Heart left ventricle (tissue), 16 donors: ENCODE results near the gene VWA8. TPM values are rescaled to one million over a fixed set of nuclear protein-coding genes. Genes with fewer than 3 reads are reported as not detected.

Source experiments
- ATAC-seq, 4 donors: fragments of 200-7000 bp; cut with Tn5 transposase; one replicate each; pipeline ENCODE4 v1.9.1; 2020 to 2022; ENCODE audit warnings: moderate library complexity in 4 of 4, mild to moderate bottlenecking in 3 of 4, moderate number of reproducible peaks in 1 of 4
- DNase-seq, 5 donors: peaks; one replicate each; pipeline ENCODE4 v3.0.0-alpha.2; 2020
- H3K27ac ChIP-seq, 12 donors: fragments of 200-600 bp; sonication (generic) in 4 of 12; one replicate each; pipeline versions ENCODE4 v1.5.0 to v1.8.0; 2016 to 2022; ENCODE audit warnings: mild to moderate bottlenecking in 2 of 12
- H3K27me3 ChIP-seq, 9 donors: fragments of 200-600 bp; sonication (generic) in 2 of 9; one replicate each; pipeline versions ENCODE4 v1.5.1 to v1.8.0; 2016 to 2022; ENCODE audit warnings: mild to moderate bottlenecking in 3 of 9
- H3K36me3 ChIP-seq, 9 donors: fragments of 200-600 bp; sonication (generic) in 2 of 9; one replicate each; pipeline versions ENCODE4 v1.5.0 to v1.8.0; 2018 to 2022; ENCODE audit warnings: mild to moderate bottlenecking in 2 of 9
- H3K4me1 ChIP-seq, 12 donors: fragments of 200-600 bp; sonication (generic) in 4 of 12; one replicate each; pipeline versions ENCODE4 v1.5.0 to v1.8.0; 2016 to 2022; ENCODE audit warnings: mild to moderate bottlenecking in 3 of 12
- H3K4me3 ChIP-seq, 12 donors: fragments of 200-600 bp; sonication (generic) in 4 of 12; one replicate each; pipeline versions ENCODE4 v1.5.0 to v1.8.0; 2017 to 2022; ENCODE audit warnings: mild to moderate bottlenecking in 9 of 12, moderate library complexity in 4 of 12
- H3K9me3 ChIP-seq, 12 donors: fragments of 200-600 bp; sonication (generic) in 4 of 12; one replicate each; pipeline versions ENCODE4 v1.5.0 to v1.8.0; 2016 to 2022; ENCODE audit warnings: mild to moderate bottlenecking in 1 of 12
- POLR2A ChIP-seq, 2 donors: fragments of 450-650 bp; IDR thresholded peaks; one replicate each; pipeline ENCODE4 v1.6.1; 2017; ENCODE audit warnings: antibody characterized with exemption in 2 of 2, mild to moderate bottlenecking in 2 of 2, moderate library complexity in 2 of 2
- WGBS, 4 donors: extraction: QIAGEN DNeasy Blood & Tissue Kit in 2 of 4; methylation state at CpG; one replicate each; pipeline versions ENCODE4 v1.1.5 to v1.1.7; 2013 to 2018; 5-methylcytosine and 5-hydroxymethylcytosine counted together
- intact Hi-C, 10 donors: fragments of 100-400 bp; cut with DNase I; formaldehyde crosslinking; loops; one replicate each; pipeline versions ENCODE4 v1.11.1 to v1.14.2; 2022
- polyA plus RNA-seq, 2 donors: library from polyadenylated mRNA; stranded (reverse); fragments of 200-250 nt; gene quantifications; one replicate each; pipeline ENCODE4 v1.2.3, GENCODE V29; 2013
- total RNA-seq, 9 donors: library from RNA; depleted of rRNA in 2 of 9; stranded (reverse); fragments of >200 nt in 2 of 9; fragmentation: NEBNext Ultra II Directional in 3 of 9; extraction: Animal tissue kit (Norgen Biotek cat#: 25700) in 3 of 9; gene quantifications; one replicate each; pipeline versions ENCODE4 v1.1.0 to v1.2.4, GENCODE V29; 2016 to 2023
- TF ChIP-seq, protein P1 (sequence below), 12 donors: fragments of 200-600 bp; sonication (generic) in 4 of 12; IDR thresholded peaks; one replicate each; pipeline versions ENCODE4 v1.5.0 to v1.8.0; 2018 to 2022; ENCODE audit warnings: antibody characterized with exemption in 12 of 12, mild to moderate bottlenecking in 5 of 12
- donor health status: ischemic (EF 13 %, LVEDD 7.1; RV severe dilation, severe dysfunction).
- donor health status: healthy with polysubstance abuse.
- donor health status: DM: no; HTN: yes; CAD: no.
- donor health status: DM: no; HTN: no; CAD: no.
- donor health status: ischemic (EF 25% LVEDD 6.9; RV normal size, moderate dysfunction).
- donor health status: ischemic (EF 25% LVEDD 5.7; RV mildly dilated, moderate dysfunction).
- donor health status: healthy.
- donor health status: DM: yes; HTN: yes; CAD: no.
- donor health status: ischemic (EF 35%, LVEDD 5.7; RV mildly dilated, moderate dysfunction).
- donor health status: nonischemic (EF 11% LVEDD 7.7; RV severe dilation, severe dysfunction).
- donor health status: DM: yes; HTN: yes; CAD: no.
- donor health status: PGD.
- donor health status: ischemic (EF 29% LVEDD 5.4; RV normal size, mild dysfunction).
- donor health status: nonischemic (EF 23%, LVEDD 6.1; RV moderate dilation, normal function).

VWA8 gene
- total and polyA plus RNA-seq, 11 donors = 12.1 to 64.1 (median 41.8) TPM

GRCh38 chr13:41609828-41610227 lies 351.1 kb downstream of the VWA8 start:
- Histone ChIP-seq H3K27me3 (no peaks in the 10 kb centered on the region), H3K9me3 (no peaks in the 10 kb centered on the region), H3K4me3 (no peak overlapping the region), H3K27ac (peak overlapping the region; percentile 14 to 90 (median 67)), H3K36me3 (peaks cover 0 to 62% (median 41%) of the 10 kb centered on the region in 9 donors), H3K4me1 (peaks cover 10 to 43% (median 29%) of the 10 kb centered on the region in 12 donors)
- intact Hi-C loops = loop anchor here in 6 of 10 donors (2.0 to 10.0 kb wide), 6 partner anchors 37 to 153 kb away; partner anchors contain the start of gene RGCC (in 1 of the 6)
- TF ChIP-seq POLR2A (IDR thresholded peaks at IDR 0.05) = no peak
- TF ChIP-seq, protein P1, sequence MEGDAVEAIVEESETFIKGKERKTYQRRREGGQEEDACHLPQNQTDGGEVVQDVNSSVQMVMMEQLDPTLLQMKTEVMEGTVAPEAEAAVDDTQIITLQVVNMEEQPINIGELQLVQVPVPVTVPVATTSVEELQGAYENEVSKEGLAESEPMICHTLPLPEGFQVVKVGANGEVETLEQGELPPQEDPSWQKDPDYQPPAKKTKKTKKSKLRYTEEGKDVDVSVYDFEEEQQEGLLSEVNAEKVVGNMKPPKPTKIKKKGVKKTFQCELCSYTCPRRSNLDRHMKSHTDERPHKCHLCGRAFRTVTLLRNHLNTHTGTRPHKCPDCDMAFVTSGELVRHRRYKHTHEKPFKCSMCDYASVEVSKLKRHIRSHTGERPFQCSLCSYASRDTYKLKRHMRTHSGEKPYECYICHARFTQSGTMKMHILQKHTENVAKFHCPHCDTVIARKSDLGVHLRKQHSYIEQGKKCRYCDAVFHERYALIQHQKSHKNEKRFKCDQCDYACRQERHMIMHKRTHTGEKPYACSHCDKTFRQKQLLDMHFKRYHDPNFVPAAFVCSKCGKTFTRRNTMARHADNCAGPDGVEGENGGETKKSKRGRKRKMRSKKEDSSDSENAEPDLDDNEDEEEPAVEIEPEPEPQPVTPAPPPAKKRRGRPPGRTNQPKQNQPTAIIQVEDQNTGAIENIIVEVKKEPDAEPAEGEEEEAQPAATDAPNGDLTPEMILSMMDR (IDR thresholded peaks at IDR 0.05) = no peak
- WGBS, 4 donors = 87 to 92% (median 91%) methylated on average over 4 of the region's 4 CpGs
- DNase-seq (no peak), ATAC-seq (no peak)

- Histone ChIP-seq H3K27me3 (no peaks in the 10 kb centered on the region), H3K27ac (peak overlapping the region in 1 of 12 donors; percentile 81), H3K4me3 (no peak overlapping the region), H3K9me3 (no peaks in the 10 kb centered on the region), H3K36me3 (peaks cover 0 to 71% (median 45%) of the 10 kb centered on the region in 9 donors), H3K4me1 (peaks cover 4 to 33% (median 19%) of the 10 kb centered on the region in 12 donors)
- 72 to 83% (median 74%) methylated on average over 1 of the region's 1 CpG for WGBS, 4 donors
- TF ChIP-seq, protein P1 (IDR thresholded peaks at IDR 0.05) = no peak
- TF ChIP-seq POLR2A (IDR thresholded peaks at IDR 0.05) = no peak
- DNase-seq (no peak), ATAC-seq (no peak)
- intact Hi-C loops = no loop called here
These were observed 352.1 kb downstream of the VWA8 start for GRCh38 chr13:41608839-41609177.

DNA sequence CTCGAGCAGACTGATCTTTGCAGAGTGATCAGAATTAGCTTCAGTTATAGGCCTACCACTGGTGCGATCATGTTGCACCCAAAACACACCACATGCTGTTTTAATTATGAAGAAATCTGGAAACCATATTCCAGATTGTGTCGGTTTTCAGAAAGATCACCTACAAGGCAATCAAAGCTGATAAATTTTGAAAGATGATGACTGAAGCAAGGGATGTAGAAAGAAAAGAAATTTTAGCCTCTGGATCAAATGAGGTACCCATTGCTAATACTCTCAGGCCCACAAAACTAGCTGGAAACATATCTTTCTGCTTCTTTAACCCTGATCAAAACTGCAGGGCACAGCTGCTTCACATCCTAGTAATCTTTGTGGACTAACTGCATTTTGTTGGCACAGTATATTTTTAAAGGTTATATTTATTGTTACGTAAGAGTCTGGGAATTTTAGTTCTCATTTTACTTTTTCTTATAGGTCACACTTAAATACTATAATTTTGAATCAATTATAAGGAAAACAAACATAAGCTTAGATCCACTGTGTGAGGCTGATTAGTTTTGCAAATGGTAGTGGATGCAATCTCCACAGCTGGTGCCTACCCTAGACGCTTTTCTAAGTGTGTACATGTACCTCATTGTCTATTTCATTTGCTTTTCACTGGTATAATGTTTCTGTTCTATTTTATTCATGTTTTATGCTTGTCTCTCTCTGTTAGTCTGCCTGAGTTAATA lies 352.6 kb downstream of the VWA8 start:
- H3K36me3 ChIP-seq = peaks cover 0 to 73% (median 45%) of the 10 kb centered on the region in 9 donors
- no peak for DNase-seq
- WGBS, 4 donors = 90 to 92% (median 91%) methylated on average over 5 of the region's 5 CpGs

DNA sequence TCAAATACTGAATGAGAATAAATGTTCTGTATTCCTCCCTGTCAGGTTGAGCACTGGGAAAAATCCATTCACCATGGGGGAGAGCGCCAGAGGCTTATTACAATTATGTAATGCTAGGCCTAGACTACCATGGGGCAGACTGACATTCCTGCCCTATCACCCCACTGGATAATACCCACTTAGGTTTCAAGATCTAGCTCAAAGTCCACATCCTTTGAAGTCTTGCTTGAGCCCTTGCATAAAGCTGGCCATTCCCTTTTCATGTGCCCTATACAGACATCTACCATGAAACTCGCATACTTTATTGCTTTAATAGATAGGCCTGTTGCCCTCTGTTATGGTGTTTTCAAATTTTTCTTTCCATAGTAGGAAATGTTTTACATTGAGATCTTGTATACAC lies 354.3 kb downstream of the VWA8 start:
- ATAC-seq (no peak), DNase-seq (no peak)
- Histone ChIP-seq H3K4me1 (peaks cover 0 to 19% (median 10%) of the 10 kb centered on the region in 12 donors), H3K27ac (no peak overlapping the region), H3K27me3 (no peaks in the 10 kb centered on the region), H3K4me3 (no peak overlapping the region), H3K36me3 (peaks cover 0 to 86% (median 45%) of the 10 kb centered on the region in 9 donors), H3K9me3 (no peaks in the 10 kb centered on the region)
- 78 to 96% (median 90%) methylated on average over 2 of the region's 2 CpGs for WGBS, 4 donors
- intact Hi-C loops = no loop called here
- no peak for TF ChIP-seq POLR2A (IDR thresholded peaks at IDR 0.05)
- TF ChIP-seq, protein P1 (IDR thresholded peaks at IDR 0.05) = no peak

More for the DNA sequence above, 352.6 kb downstream of the VWA8 start:
- peaks cover 0 to 28% (median 14%) of the 10 kb centered on the region in 12 donors for H3K4me1 ChIP-seq
- ATAC-seq = no peak
- H3K27ac ChIP-seq = no peak overlapping the region
- no peaks in the 10 kb centered on the region for H3K27me3 ChIP-seq
- no peak overlapping the region for H3K4me3 ChIP-seq
- intact Hi-C loops = no loop called here
- no peaks in the 10 kb centered on the region for H3K9me3 ChIP-seq
- TF ChIP-seq POLR2A (IDR thresholded peaks at IDR 0.05) = no peak
- TF ChIP-seq, protein P1 (IDR thresholded peaks at IDR 0.05) = no peak
